ENCODE data around the gene SND1.

- TF ChIP-seq CTCF (IDR thresholded peaks at IDR 0.05; ENCODE audit: low read depth, low read length, poor library complexity, severe bottlenecking) (no peak), EZH2phosphoT487 (IDR thresholded peaks at IDR 0.05; ENCODE audit: borderline replicate concordance, low read length) (no peak)
Observed at GRCh38 chr7:128010391-128011127, 358.6 kb downstream of the SND1 start.
